GM12892 (cell line): Measurements from ENCODE around the gene DLK1.

ENCODE experiments used
- DNase-seq: peaks from one replicate; pipeline ENCODE4 v3.0.0; 2011; ENCODE audit not compliant: insufficient read length
- FAIRE-seq: peaks from 2 replicates; lab custom pipeline; 2011; peaks lifted over from hg19 to GRCh38; lab: Jason Lieb, UNC
- POLR2A ChIP-seq: IDR thresholded peaks from 2 replicates; pipeline ENCODE4 v1.6.1; 2011; ENCODE audit warnings: low read depth, low read length, control low read depth
- POLR2AphosphoS5 ChIP-seq: IDR thresholded peaks from 2 replicates; pipeline ENCODE4 v1.6.1; 2011; ENCODE audit warnings: low read depth, low read length, control low read depth
- TAF1 ChIP-seq: IDR thresholded peaks from 2 replicates; pipeline ENCODE4 v1.6.1; 2011; ENCODE audit warnings: low read depth, mild to moderate bottlenecking, control low read depth, low read length, borderline replicate concordance

DLK1 gene

DNA sequence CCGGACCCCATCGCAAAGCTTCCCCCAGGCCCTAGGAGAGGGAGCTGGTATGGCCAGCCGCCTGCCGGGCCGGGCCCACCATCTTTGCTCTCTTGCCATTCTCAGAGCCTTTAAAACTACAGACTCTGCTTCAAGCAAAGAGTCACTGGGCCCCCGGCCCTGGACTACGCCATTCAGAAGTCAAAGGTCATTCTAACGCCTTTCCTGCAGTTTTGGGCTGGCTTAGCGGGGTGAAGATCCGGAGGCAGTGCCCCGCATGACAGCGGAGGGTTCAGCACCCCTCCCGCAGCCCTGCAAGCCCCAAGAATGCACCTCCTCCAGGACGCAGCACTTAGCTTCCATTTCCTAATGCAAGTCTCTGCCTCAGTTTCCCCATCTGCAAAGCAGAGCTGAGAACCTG is 61.0 kb downstream of the DLK1 start:
- FAIRE-seq (no peak), DNase-seq (no peak)
- TF ChIP-seq TAF1 (no peak), POLR2AphosphoS5 (no peak), POLR2A (no peak)
